CD14-positive monocyte (primary cell): ENCODE measurements around the gene MFN2. TPM values are rescaled to one million over a fixed set of nuclear protein-coding genes. Genes with fewer than 3 reads are reported as not detected.

ENCODE experiments used
- DNase-seq, 3 donors: peaks; one replicate each; pipeline ENCODE4 v3.0.0-alpha.2; 2011 to 2022
- H2AFZ ChIP-seq: 2 replicates; pipeline ENCODE4 v1.6.0; 2012; ENCODE audit warnings: mild to moderate bottlenecking, low read depth, low read length, inconsistent platforms; ENCODE audit not compliant: insufficient read depth, poor library complexity, severe bottlenecking
- H3K27ac ChIP-seq, 2 donors: 1 replicate in 1 of 2; 2 replicates in 1 of 2; pipeline ENCODE4 v1.5.1; 2012 to 2013; ENCODE audit warnings: low read length in 2 of 2, control low read depth in 1 of 2, inconsistent platforms in 1 of 2, low read depth in 1 of 2, mild to moderate bottlenecking in 1 of 2
- H3K27me3 ChIP-seq, 2 donors: one replicate each; pipeline versions ENCODE4 v1.6.0 to v1.6.1; 2011 to 2013; ENCODE audit warnings: low read length in 2 of 2; ENCODE audit not compliant: control insufficient read depth in 2 of 2, insufficient read depth in 2 of 2
- H3K36me3 ChIP-seq, 2 donors: replicated peaks in 1 of 2; 1 replicate in 1 of 2; 2 replicates in 1 of 2; pipeline versions ENCODE4 v1.5.1 to v1.6.1; 2012 to 2013; ENCODE audit warnings: low read length in 2 of 2, control low read depth in 1 of 2, inconsistent platforms in 1 of 2, mild to moderate bottlenecking in 1 of 2; ENCODE audit not compliant: insufficient read depth in 2 of 2, control insufficient read depth in 1 of 2
- H3K4me1 ChIP-seq, 2 donors: 1 replicate in 1 of 2; 2 replicates in 1 of 2; pipeline versions ENCODE4 v1.5.1 to v1.6.1; 2012 to 2013; ENCODE audit warnings: low read length in 2 of 2, control low read depth in 1 of 2, inconsistent platforms in 1 of 2, mild to moderate bottlenecking in 1 of 2, moderate library complexity in 1 of 2; ENCODE audit not compliant: insufficient read depth in 2 of 2, control insufficient read depth in 1 of 2
- H3K4me2 ChIP-seq: replicated peaks from 2 replicates; pipeline ENCODE3; 2012; ENCODE audit warnings: low read length, moderate library complexity, mild to moderate bottlenecking; ENCODE audit not compliant: poor library complexity, severe bottlenecking; ENCODE audit errors: extremely low read depth
- H3K4me3 ChIP-seq, 3 experiments: fragments of 200-600 bp in 1 of 3; sonication (generic) in 1 of 3; replicated peaks in 1 of 3; 1 replicate in 2 of 3; 2 replicates in 1 of 3; pipeline ENCODE4 v1.5.1; 2011 to 2013; ENCODE audit warnings: low read length in 3 of 3, mild to moderate bottlenecking in 3 of 3, control low read depth in 2 of 3, low read depth in 2 of 3, inconsistent platforms in 1 of 3, moderate library complexity in 1 of 3
- H3K79me2 ChIP-seq: 2 replicates; pipeline ENCODE4 v1.6.0; 2012; ENCODE audit warnings: mild to moderate bottlenecking, control low read depth, inconsistent platforms, low read length, moderate library complexity; ENCODE audit not compliant: insufficient read depth
- H3K9ac ChIP-seq: 2 replicates; pipeline ENCODE4 v1.6.0; 2017; ENCODE audit warnings: low read length, mild to moderate bottlenecking; ENCODE audit not compliant: insufficient read depth, poor library complexity, severe bottlenecking
- H3K9me3 ChIP-seq, 2 donors: replicated peaks in 1 of 2; 1 replicate in 1 of 2; 2 replicates in 1 of 2; pipeline versions ENCODE4 v1.5.1 to v1.6.1; 2012 to 2013; ENCODE audit warnings: low read length in 2 of 2, control low read depth in 1 of 2; ENCODE audit not compliant: control insufficient read depth in 1 of 2, insufficient read depth in 1 of 2
- H4K20me1 ChIP-seq: 2 replicates; pipeline ENCODE4 v1.6.0; 2012; ENCODE audit warnings: mild to moderate bottlenecking, low read length, control low read depth, moderate library complexity; ENCODE audit not compliant: insufficient read depth
- H3K27ac Mint-ChIP-seq, 7 donors: one replicate each; pipeline ENCODE4 v1.8.0; 2020; ENCODE audit warnings: mild to moderate bottlenecking in 7 of 7, mixed read lengths in 7 of 7, moderate library complexity in 6 of 7, inconsistent platforms in 2 of 7
- H3K27me3 Mint-ChIP-seq, 3 donors: one replicate each; pipeline ENCODE4 v1.8.0; 2021 to 2022; ENCODE audit warnings: low read depth in 3 of 3, mild to moderate bottlenecking in 3 of 3, mixed read lengths in 3 of 3, moderate library complexity in 3 of 3, inconsistent platforms in 1 of 3
- H3K36me3 Mint-ChIP-seq, 2 donors: one replicate each; pipeline ENCODE4 v1.8.0; 2020; ENCODE audit warnings: mixed read lengths in 2 of 2, inconsistent platforms in 1 of 2, mild to moderate bottlenecking in 1 of 2
- H3K4me1 Mint-ChIP-seq: one replicate; pipeline ENCODE4 v1.8.0; 2020; ENCODE audit warnings: mild to moderate bottlenecking, mixed read lengths
- H3K4me3 Mint-ChIP-seq, 2 donors: one replicate each; pipeline ENCODE4 v1.8.0; 2020; ENCODE audit warnings: mild to moderate bottlenecking in 2 of 2, mixed read lengths in 2 of 2, moderate library complexity in 1 of 2
- H3K9me3 Mint-ChIP-seq, 7 donors: one replicate each; pipeline ENCODE4 v1.8.0; 2020 to 2022; ENCODE audit warnings: mixed read lengths in 7 of 7, mild to moderate bottlenecking in 6 of 7, moderate library complexity in 6 of 7, inconsistent platforms in 2 of 7
- WGBS: methylation state at CpG from one replicate; pipeline ENCODE4 v1.1.5; 2013; ENCODE audit warnings: missing lambda C conversion rate; ENCODE audit not compliant: insufficient coverage; 5-methylcytosine and 5-hydroxymethylcytosine counted together
- intact Hi-C, 2 donors: fragments of 100-400 bp; cut with micrococcal nuclease; formaldehyde crosslinking; loops; one replicate each; pipeline versions ENCODE4 v1.15.0 to v1.15.1; 2023
- polyA plus RNA-seq, 3 donors: library from polyadenylated mRNA; depleted of rRNA in 1 of 3; unstranded in 2 of 3; stranded (reverse) in 1 of 3; fragments of 300-500 nt in 2 of 3; fragments of >200 nt in 1 of 3; fragmentation: Illumina TruSeq in 2 of 3; gene quantifications; 1 replicate in 2 of 3; 2 replicates in 1 of 3; pipeline ENCODE4 v1.2.3, GENCODE V29; 2012 to 2021
- TF ChIP-seq, protein P1 (sequence below): fragments of 200-600 bp; IDR thresholded peaks from one replicate; pipeline ENCODE4 v1.8.0; 2022; ENCODE audit warnings: antibody characterized with exemption, mild to moderate bottlenecking

The MFN2 gene
- polyA plus RNA-seq, 3 donors, result 26.3 to 35.8 (median 30.3) TPM

DNA sequence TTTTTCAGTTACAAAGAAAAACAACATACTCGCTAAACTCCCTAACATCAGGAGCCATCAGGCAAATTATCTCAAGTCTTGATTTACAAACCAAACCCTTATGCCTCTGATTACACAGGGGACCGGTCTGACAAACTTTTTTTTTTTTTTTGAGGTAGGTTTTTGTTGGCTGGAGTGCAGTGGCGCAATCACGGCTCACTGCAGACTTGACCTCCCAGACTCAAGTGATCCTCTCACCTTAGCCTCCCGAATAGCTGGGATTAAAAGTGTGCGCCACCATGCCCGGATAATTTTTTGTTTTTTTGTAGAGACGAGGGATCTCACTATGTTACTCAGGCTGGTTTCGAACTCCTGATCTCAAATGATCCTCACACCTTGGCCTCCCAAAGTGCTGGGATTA, 35.3 kb downstream of the MFN2 start:
- no peaks in the 10 kb centered on the region for H4K20me1 ChIP-seq
- DNase-seq, result no peak
- 100% methylated on average over 2 of the region's 9 CpGs for WGBS
- no peaks in the 10 kb centered on the region for H3K27me3 ChIP-seq
- H2AFZ ChIP-seq, result no peak overlapping the region
- no peak overlapping the region for H3K9ac ChIP-seq
- TF ChIP-seq, protein P1, sequence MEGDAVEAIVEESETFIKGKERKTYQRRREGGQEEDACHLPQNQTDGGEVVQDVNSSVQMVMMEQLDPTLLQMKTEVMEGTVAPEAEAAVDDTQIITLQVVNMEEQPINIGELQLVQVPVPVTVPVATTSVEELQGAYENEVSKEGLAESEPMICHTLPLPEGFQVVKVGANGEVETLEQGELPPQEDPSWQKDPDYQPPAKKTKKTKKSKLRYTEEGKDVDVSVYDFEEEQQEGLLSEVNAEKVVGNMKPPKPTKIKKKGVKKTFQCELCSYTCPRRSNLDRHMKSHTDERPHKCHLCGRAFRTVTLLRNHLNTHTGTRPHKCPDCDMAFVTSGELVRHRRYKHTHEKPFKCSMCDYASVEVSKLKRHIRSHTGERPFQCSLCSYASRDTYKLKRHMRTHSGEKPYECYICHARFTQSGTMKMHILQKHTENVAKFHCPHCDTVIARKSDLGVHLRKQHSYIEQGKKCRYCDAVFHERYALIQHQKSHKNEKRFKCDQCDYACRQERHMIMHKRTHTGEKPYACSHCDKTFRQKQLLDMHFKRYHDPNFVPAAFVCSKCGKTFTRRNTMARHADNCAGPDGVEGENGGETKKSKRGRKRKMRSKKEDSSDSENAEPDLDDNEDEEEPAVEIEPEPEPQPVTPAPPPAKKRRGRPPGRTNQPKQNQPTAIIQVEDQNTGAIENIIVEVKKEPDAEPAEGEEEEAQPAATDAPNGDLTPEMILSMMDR, result no peak
- intact Hi-C loops, result loop anchor here in 1 of 2 donors (5.0 to 10.0 kb wide), 2 partner anchors 33 to 91 kb away; partner anchors contain the start of genes KIAA2013 and MFN2
- Mint-ChIP-seq H3K36me3 (peaks cover 37 to 40% of the 10 kb centered on the region in 2 donors), H3K27me3 (peaks cover 0 to 1% (median 0%) of the 10 kb centered on the region in 3 donors), H3K9me3 (no peaks in the 10 kb centered on the region), H3K27ac (peak overlapping the region in 2 of 7 donors; percentile 35 to 76), H3K4me1 (peaks cover 7% of the 10 kb centered on the region), H3K4me3 (no peak overlapping the region)
- H3K9me3 ChIP-seq, result no peaks in the 10 kb centered on the region
- peaks cover 8% of the 10 kb centered on the region in 2 donors for H3K4me1 ChIP-seq
- no peak overlapping the region for H3K4me3 ChIP-seq
- no peak overlapping the region for H3K27ac ChIP-seq
- peaks cover 30 to 43% of the 10 kb centered on the region in 2 donors for H3K36me3 ChIP-seq
- H3K79me2 ChIP-seq, result peaks cover 9% of the 10 kb centered on the region
- no peak overlapping the region for H3K4me2 ChIP-seq

DNA sequence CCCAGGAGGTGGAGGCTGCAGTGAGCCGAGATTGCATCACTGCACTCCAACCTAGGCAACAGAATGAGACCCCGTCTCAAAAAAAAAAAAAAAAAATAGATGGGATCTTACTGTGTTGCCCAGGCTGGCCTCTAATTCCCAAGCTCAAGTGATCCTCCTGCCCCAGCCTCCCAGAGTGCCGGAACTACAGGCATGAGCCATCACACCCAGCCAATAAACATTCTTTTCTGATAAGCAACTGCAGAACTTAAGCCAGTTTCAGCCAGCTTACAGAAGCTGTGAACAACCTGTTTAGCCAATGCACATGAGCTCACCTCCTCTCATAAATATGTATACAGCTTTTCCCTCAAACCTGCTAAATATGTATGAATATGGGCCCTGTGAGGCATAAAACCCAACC, 35.9 kb downstream of the MFN2 start:
- H2AFZ ChIP-seq, result no peak overlapping the region
- 92% methylated on average over 1 of the region's 3 CpGs for WGBS
- TF ChIP-seq, protein P1, result no peak
- H3K27me3 ChIP-seq, result no peaks in the 10 kb centered on the region
- H3K4me3 Mint-ChIP-seq, result no peak overlapping the region
- H4K20me1 ChIP-seq, result peaks cover under 1% of the 10 kb centered on the region
- no peaks in the 10 kb centered on the region for H3K9me3 ChIP-seq
- H3K36me3 ChIP-seq, result peaks cover 23 to 36% of the 10 kb centered on the region in 2 donors
- H3K4me2 ChIP-seq, result no peak overlapping the region
- no peak overlapping the region for H3K9ac ChIP-seq
- peaks cover 12% of the 10 kb centered on the region for H3K4me1 Mint-ChIP-seq
- H3K27me3 Mint-ChIP-seq, result peaks cover 0 to 1% (median 0%) of the 10 kb centered on the region in 3 donors
- no peak overlapping the region for H3K27ac ChIP-seq
- H3K27ac Mint-ChIP-seq, result no peak overlapping the region
- peaks cover 30 to 33% of the 10 kb centered on the region in 2 donors for H3K36me3 Mint-ChIP-seq
- intact Hi-C loops, result loop anchor here in 1 of 2 donors (5.0 to 10.0 kb wide), 2 partner anchors 34 to 91 kb away; partner anchors contain the start of genes KIAA2013 and MFN2
- H3K4me1 ChIP-seq, result peaks cover 11 to 15% of the 10 kb centered on the region in 2 donors
- peaks cover 16% of the 10 kb centered on the region for H3K79me2 ChIP-seq
- H3K9me3 Mint-ChIP-seq, result no peaks in the 10 kb centered on the region
- no peak overlapping the region for H3K4me3 ChIP-seq
- no peak for DNase-seq
